ENCODE measurements around the gene RBM18. TPM values are rescaled to one million over a fixed set of nuclear protein-coding genes. Genes with fewer than 3 reads are reported as not detected.

Gene RBM18
- total and polyA plus RNA-seq, 9 donors = 8.3 to 25.0 (median 17.0) TPM

DNA sequence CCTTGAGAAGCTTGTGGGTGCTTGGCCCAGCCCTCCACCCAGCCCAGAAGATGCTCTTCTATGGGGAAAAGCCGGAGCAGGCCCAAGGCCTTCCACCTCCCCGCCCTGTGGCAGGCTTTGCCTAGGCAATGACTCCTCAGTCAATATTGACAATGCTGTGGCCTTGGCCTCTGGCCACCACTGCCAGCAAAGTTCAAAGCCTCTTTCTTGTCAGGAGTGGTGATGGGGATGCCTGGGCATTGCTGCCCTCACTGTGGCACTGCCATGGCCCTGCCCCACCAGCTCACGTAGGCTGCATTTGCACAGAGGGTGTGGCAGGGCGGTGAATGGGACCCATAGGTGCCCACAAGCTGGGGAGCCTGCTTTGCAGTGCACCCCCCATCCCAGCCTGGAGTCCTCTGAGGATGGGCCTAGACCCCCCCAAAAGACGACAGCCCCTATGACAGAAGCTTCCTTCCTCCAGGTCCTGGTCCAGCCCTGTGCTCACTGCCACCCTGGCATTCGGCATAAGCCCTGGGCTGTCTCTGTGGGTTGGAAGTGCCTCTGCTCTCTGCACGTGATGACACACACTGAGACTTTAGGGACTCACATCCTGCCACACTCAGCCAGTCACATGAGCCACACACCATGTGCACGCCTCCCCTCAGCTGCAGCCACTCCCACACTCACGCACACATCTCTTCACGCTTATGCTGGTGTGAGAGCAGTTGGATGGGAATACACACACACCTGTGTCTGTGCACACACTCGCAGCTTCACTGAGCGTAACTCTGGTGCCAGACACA is 73.9 kb downstream of the RBM18 start:
- intact Hi-C loops (cut with DNase I) = no loop called here
- DNase-seq = no peak
- no peaks in the 10 kb centered on the region for H3K9me3 ChIP-seq
- no peaks in the 10 kb centered on the region for H3K27me3 ChIP-seq
- H3K4me1 ChIP-seq (ENCODE audit: insufficient read depth) = no peaks in the 10 kb centered on the region
- H3K4me3 ChIP-seq = no peak overlapping the region
- TF ChIP-seq EP300 (IDR thresholded peaks at IDR 0.05) (no peak), POLR2A (IDR thresholded peaks at IDR 0.05) (no peak)
- TF ChIP-seq, protein P1, sequence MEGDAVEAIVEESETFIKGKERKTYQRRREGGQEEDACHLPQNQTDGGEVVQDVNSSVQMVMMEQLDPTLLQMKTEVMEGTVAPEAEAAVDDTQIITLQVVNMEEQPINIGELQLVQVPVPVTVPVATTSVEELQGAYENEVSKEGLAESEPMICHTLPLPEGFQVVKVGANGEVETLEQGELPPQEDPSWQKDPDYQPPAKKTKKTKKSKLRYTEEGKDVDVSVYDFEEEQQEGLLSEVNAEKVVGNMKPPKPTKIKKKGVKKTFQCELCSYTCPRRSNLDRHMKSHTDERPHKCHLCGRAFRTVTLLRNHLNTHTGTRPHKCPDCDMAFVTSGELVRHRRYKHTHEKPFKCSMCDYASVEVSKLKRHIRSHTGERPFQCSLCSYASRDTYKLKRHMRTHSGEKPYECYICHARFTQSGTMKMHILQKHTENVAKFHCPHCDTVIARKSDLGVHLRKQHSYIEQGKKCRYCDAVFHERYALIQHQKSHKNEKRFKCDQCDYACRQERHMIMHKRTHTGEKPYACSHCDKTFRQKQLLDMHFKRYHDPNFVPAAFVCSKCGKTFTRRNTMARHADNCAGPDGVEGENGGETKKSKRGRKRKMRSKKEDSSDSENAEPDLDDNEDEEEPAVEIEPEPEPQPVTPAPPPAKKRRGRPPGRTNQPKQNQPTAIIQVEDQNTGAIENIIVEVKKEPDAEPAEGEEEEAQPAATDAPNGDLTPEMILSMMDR (IDR thresholded peaks at IDR 0.05) = no peak
- H3K27ac ChIP-seq = no peak overlapping the region
- H3K36me3 ChIP-seq = no peaks in the 10 kb centered on the region
- 76 to 87% (median 76%) methylated on average over 12 of the region's 12 CpGs for WGBS, 3 donors

DNA sequence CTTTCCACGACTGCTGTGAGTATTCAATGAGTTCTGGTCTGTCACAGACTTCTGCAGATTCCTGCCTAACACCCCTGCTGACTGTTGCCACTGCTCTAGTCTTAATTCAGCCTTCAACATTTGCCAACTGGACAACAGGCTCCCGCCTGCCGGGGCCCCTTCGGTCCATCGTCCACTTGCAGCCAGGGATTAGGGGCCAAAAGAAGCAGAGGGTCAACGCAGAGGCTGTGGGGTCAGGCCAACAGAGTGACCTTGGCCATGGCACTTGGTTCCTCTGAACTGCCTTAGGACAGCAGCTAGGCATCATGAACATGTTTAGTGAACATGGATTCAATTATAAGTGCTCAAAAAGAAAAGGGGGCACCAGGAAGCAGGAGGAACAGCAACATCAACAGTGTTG is 76.3 kb downstream of the RBM18 start:
- DNase-seq = no peak
- H3K27me3 ChIP-seq = no peaks in the 10 kb centered on the region
- H3K4me3 ChIP-seq = no peak overlapping the region
- H3K27ac ChIP-seq = no peak overlapping the region
- H3K4me1 ChIP-seq (ENCODE audit: insufficient read depth) = no peaks in the 10 kb centered on the region
- H3K36me3 ChIP-seq = no peaks in the 10 kb centered on the region
- no peak for TF ChIP-seq POLR2A (IDR thresholded peaks at IDR 0.05)
- TF ChIP-seq, protein P1 (IDR thresholded peaks at IDR 0.05) = no peak
- no peak for TF ChIP-seq EP300 (IDR thresholded peaks at IDR 0.05)
- intact Hi-C loops (cut with DNase I) = no loop called here
- no peaks in the 10 kb centered on the region for H3K9me3 ChIP-seq
- WGBS, 3 donors = 77 to 82% (median 78%) methylated on average over 6 of the region's 6 CpGs

Other genes starting within 250 kb of the RBM18 start
- gene TTLL11, start 171.5 kb downstream of the RBM18 start, total RNA-seq = 10 to 100 TPM in 3 of 7 donors, 1 to 10 TPM in 4; 7.5 to 13.5 (median 9.2) TPM
- gene TTLL11, start 171.5 kb downstream of the RBM18 start, polyA plus RNA-seq = 10 to 100 TPM in 1 of 2 donors, 1 to 10 TPM in 1; 6.1 to 10.4 TPM
- gene NDUFA8, start 105.1 kb downstream of the RBM18 start, total RNA-seq = 10 to 100 TPM; 17.2 to 37.6 (median 32.0) TPM
- 10 to 100 TPM; 49.8 to 88.0 TPM for gene NDUFA8, start 105.1 kb downstream of the RBM18 start, polyA plus RNA-seq
- gene MORN5, start 104.9 kb downstream of the RBM18 start, total RNA-seq = 10 to 100 TPM in 1 of 7 donors, 1 to 10 TPM in 2, under 1 TPM in 2, not detected in 2; 0.63 to 25.4 (median 1.6) TPM
- gene MORN5, start 104.9 kb downstream of the RBM18 start, polyA plus RNA-seq = 1 to 10 TPM in 1 of 2 donors, under 1 TPM in 1; 0.86 to 3.0 TPM
- 1 to 10 TPM in 6 of 7 donors, under 1 TPM in 1; 0.46 to 8.8 (median 2.1) TPM for gene LHX6, start 35.9 kb downstream of the RBM18 start, total RNA-seq
- gene LHX6, start 35.9 kb downstream of the RBM18 start, polyA plus RNA-seq = 1 to 10 TPM; 5.0 to 6.6 TPM
- gene MRRF, start within 50 bp of the RBM18 start, total RNA-seq = 10 to 100 TPM; 17.9 to 28.5 (median 22.2) TPM
- gene MRRF, start within 50 bp of the RBM18 start, polyA plus RNA-seq = 10 to 100 TPM; 15.6 to 29.8 TPM
- gene PTGS1, start 106.2 kb upstream of the RBM18 start, total RNA-seq = 10 to 100 TPM in 1 of 7 donors, 1 to 10 TPM in 6; 1.4 to 37.1 (median 7.0) TPM
- 1 to 10 TPM in 1 of 2 donors, under 1 TPM in 1; 0.90 to 8.2 TPM for gene PTGS1, start 106.2 kb upstream of the RBM18 start, polyA plus RNA-seq
- not detected for gene OR1J1, start 213.1 kb upstream of the RBM18 start, total RNA-seq
- gene OR1J1, start 213.1 kb upstream of the RBM18 start, polyA plus RNA-seq = not detected
- not detected for gene OR1J2, start 246.0 kb upstream of the RBM18 start, total RNA-seq
- gene OR1J2, start 246.0 kb upstream of the RBM18 start, polyA plus RNA-seq = not detected